GM12873 (cell line): ENCODE data around the gene EIF3B.

Experiments
- CTCF ChIP-seq: IDR thresholded peaks from 2 replicates; pipeline ENCODE4 v1.5.1; 2012; ENCODE audit warnings: low read depth, mild to moderate bottlenecking, moderate library complexity, low read length, control low read depth; ENCODE audit not compliant: insufficient read depth; ENCODE audit errors: missing control alignments

The EIF3B gene

DNA sequence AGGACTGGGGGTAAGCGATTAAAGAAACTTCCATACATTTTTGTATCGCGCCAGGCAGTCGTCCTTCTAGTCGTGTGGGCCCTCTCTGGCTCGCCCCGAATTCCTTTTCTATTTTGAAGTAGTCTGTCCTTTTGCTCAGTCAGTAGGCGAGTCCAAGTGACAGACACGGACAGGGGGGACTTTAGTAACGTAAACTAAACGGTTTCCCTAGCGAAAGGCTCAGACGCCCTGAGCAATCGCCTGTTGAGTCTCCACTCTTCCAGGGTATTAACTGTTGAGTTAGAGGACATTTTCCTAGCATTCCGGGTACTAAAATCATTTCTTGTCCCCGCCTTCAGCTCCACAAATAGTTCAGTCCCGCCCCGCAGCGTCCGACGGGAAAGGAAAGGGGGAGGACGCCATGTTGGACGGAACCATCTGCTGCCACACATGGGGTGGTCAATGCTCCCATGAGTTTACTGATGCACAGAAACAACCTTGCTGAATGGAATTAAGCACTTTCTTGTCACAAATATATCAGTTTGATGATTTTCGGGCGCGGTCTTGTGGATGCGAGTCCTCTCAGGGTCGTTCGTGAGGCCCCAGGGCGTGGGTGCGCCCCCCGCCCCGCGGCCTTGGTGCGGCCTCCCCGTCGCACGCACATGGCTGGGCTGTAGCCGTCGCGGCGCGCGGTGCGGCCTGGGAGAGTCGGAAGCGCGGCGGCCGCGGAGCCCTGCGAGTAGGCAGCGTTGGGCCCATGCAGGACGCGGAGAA is at the start of gene EIF3B:
Gene EIF3B (plus strand): TSS at position 642 of the 753 bp plus-strand sequence. CDS start 95 bp downstream, at position 737.
- no peak for TF ChIP-seq CTCF

- no peak for TF ChIP-seq CTCF
Measured at GRCh38 chr7:2306688-2307087, 47.9 kb upstream of the EIF3B start.

- TF ChIP-seq CTCF: no peak
Measured at GRCh38 chr7:2307690-2308107, 46.9 kb upstream of the EIF3B start.

GRCh38 chr7:2309889-2310331 is 44.7 kb upstream of the EIF3B start:
- TF ChIP-seq CTCF: no peak

GRCh38 chr7:2312267-2312929 is 42.2 kb upstream of the EIF3B start:
- TF ChIP-seq CTCF: no peak

DNA sequence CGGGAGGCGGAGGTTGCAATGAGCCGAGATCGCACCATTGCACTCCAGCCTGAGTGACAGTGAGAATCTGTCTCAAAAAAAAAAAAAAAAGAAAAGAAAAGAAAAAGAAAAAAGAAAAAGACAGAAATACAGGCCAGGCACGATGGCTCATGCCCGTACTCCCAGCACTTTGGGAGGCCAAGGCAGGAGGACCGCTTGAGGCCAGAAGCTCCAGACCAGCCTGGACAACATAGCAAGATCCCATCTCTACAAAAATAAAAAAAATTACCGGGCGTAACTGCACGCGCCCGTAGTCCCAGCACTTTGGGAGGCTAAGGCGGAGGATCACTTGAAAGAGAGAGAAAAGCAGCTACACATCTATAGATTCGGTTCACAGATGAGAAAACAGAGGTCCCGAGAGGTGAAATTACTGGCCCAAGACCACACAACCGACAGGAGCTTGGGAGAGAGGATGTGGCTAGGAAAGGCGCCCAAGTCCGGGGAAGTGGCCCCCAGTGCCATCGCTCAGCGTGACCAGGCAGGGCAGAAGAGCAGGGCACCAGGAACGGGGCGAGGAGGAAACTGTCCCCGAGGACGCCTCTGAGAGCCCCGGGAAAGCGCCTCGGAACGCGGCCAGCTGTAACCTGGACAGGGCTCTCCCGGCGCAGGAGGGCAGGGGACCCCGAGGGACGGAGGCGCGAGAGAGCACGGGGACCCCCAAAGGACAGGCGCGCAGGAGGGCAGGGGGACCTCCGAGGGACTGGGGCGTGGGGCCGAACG is 41.0 kb upstream of the EIF3B start:
- TF ChIP-seq CTCF: no peak
